Right lobe of liver (tissue), 6 donors: Measurements from ENCODE around the gene GLYR1. TPM values are rescaled to one million over a fixed set of nuclear protein-coding genes. Genes with fewer than 3 reads are reported as not detected.

ENCODE experiments used
- ATAC-seq, 4 donors: fragments of 200-7000 bp; cut with Tn5 transposase; one replicate each; pipeline ENCODE4 v1.9.1; 2020; ENCODE audit warnings: mild to moderate bottlenecking in 4 of 4, moderate library complexity in 4 of 4
- DNase-seq, 3 donors: peaks; one replicate each; pipeline ENCODE4 v3.0.0-alpha.2; 2020
- H3K27ac ChIP-seq, 3 donors: fragments of 200-600 bp; one replicate each; pipeline ENCODE4 v1.8.0; 2022
- H3K27me3 ChIP-seq, 2 donors: fragments of 200-600 bp; one replicate each; pipeline ENCODE4 v1.8.0; 2022
- H3K36me3 ChIP-seq, 4 donors: fragments of 200-600 bp; sonication (generic) in 1 of 4; one replicate each; pipeline versions ENCODE4 v1.5.1 to v1.8.0; 2017 to 2022; ENCODE audit warnings: control low read depth in 1 of 4
- H3K4me1 ChIP-seq, 4 donors: fragments of 200-600 bp; sonication (generic) in 1 of 4; one replicate each; pipeline versions ENCODE4 v1.5.1 to v1.8.0; 2017 to 2022; ENCODE audit warnings: control low read depth in 1 of 4
- H3K4me3 ChIP-seq, 3 donors: fragments of 200-600 bp; one replicate each; pipeline ENCODE4 v1.8.0; 2022
- H3K9me3 ChIP-seq, 4 donors: fragments of 200-600 bp; sonication (generic) in 1 of 4; one replicate each; pipeline versions ENCODE4 v1.5.1 to v1.8.0; 2017 to 2022; ENCODE audit warnings: control low read depth in 1 of 4
- CTCF ChIP-seq, 4 donors: fragments of 200-600 bp in 3 of 4; fragments of 450-650 bp in 1 of 4; IDR thresholded peaks; one replicate each; pipeline versions ENCODE4 v1.5.1 to v1.8.0; 2016 to 2022; ENCODE audit warnings: antibody characterized with exemption in 4 of 4, mild to moderate bottlenecking in 2 of 4
- POLR2A ChIP-seq: fragments of 450-650 bp; IDR thresholded peaks from one replicate; pipeline ENCODE4 v1.6.1; 2017; ENCODE audit warnings: antibody characterized with exemption, mild to moderate bottlenecking
- whole genome bisulfite sequencing: methylation state at CpG from one replicate; pipeline ENCODE4 v1.1.6; 2018; ENCODE audit warnings: low coverage, low lambda C conversion rate; ENCODE audit not compliant: insufficient coverage; ENCODE audit errors: missing lambda C conversion rate; 5-methylcytosine and 5-hydroxymethylcytosine counted together
- intact Hi-C, 2 donors: fragments of 100-400 bp; cut with DNase I; formaldehyde crosslinking; loops; one replicate each; pipeline versions ENCODE4 v1.11.2 to v1.14.1; 2022
- total RNA-seq, 6 experiments: library from RNA; depleted of rRNA in 2 of 6; stranded (reverse); fragments of >200 nt in 2 of 6; fragmentation: NEBNext Ultra II Directional in 3 of 6; extraction: Animal tissue kit (Norgen Biotek cat#: 25700) in 3 of 6; gene quantifications; one replicate each; pipeline versions ENCODE4 v1.1.0 to v1.2.4, GENCODE V29; 2016 to 2023
- donor health status: DM: no; HTN: yes; CAD: no.
- donor health status: DM: no; HTN: no; CAD: no.
- donor health status: DM: no; HTN: no; CAD: no.
- donor health status: DM: no; HTN: yes; CAD: no.
- donor health status: DM: no; HTN: yes; CAD: no.

Gene GLYR1
- total RNA-seq, 6 experiments from 2014 or later, result 33.1 to 55.2 (median 51.2) TPM

GRCh38 chr16:4846503-4846900, 586 bp downstream of the GLYR1 start:
- Histone ChIP-seq H3K4me1 (peaks cover 0 to 32% (median 14%) of the 10 kb centered on the region in 4 donors), H3K27me3 (no peaks in the 10 kb centered on the region), H3K27ac (peak overlapping the region; percentile 87 to 96 (median 93)), H3K4me3 (peak overlapping the region; percentile 85 to 97 (median 89)), H3K9me3 (no peaks in the 10 kb centered on the region), H3K36me3 (peaks cover 0 to 36% (median 17%) of the 10 kb centered on the region in 4 donors)
- DNase-seq, result peak; percentile 73 to 79 (median 74)
- intact Hi-C loops, result no loop called here
- peak; percentile 46 to 60 (median 53) for ATAC-seq
- TF ChIP-seq CTCF (IDR thresholded peaks at IDR 0.05) (no peak), POLR2A (peak; percentile 11)
- WGBS, result 0% methylated on average over 2 of the region's 27 CpGs

GRCh38 chr16:4840984-4841383, 6.1 kb downstream of the GLYR1 start:
- intact Hi-C loops, result no loop called here
- 74% methylated on average over 5 of the region's 5 CpGs for WGBS
- H3K36me3 ChIP-seq, result peaks cover 0 to 82% (median 34%) of the 10 kb centered on the region in 4 donors

GRCh38 chr16:4839942-4840341, 7.1 kb downstream of the GLYR1 start:
- Histone ChIP-seq H3K4me1 (no peaks in the 10 kb centered on the region), H3K27ac (no peak overlapping the region), H3K27me3 (no peaks in the 10 kb centered on the region), H3K4me3 (no peak overlapping the region), H3K9me3 (no peaks in the 10 kb centered on the region), H3K36me3 (peaks cover 0 to 83% (median 33%) of the 10 kb centered on the region in 4 donors)
- ATAC-seq, result no peak
- 87% methylated on average over 3 of the region's 5 CpGs for WGBS
- intact Hi-C loops, result no loop called here
- TF ChIP-seq POLR2A (no peak), CTCF (IDR thresholded peaks at IDR 0.05) (no peak)
- DNase-seq, result no peak

More at GRCh38 chr16:4840984-4841383, 6.1 kb downstream of the GLYR1 start:
- Histone ChIP-seq H3K9me3 (no peaks in the 10 kb centered on the region), H3K4me3 (no peak overlapping the region), H3K4me1 (peaks cover 0 to 6% (median 3%) of the 10 kb centered on the region in 4 donors), H3K27me3 (no peaks in the 10 kb centered on the region), H3K27ac (no peak overlapping the region)
- DNase-seq (no peak), ATAC-seq (no peak)
- TF ChIP-seq POLR2A (no peak), CTCF (IDR thresholded peaks at IDR 0.05) (no peak)

- Histone ChIP-seq H3K9me3 (no peaks in the 10 kb centered on the region), H3K4me3 (no peak overlapping the region), H3K27ac (no peak overlapping the region), H3K4me1 (no peaks in the 10 kb centered on the region), H3K27me3 (no peaks in the 10 kb centered on the region), H3K36me3 (peaks cover 0 to 65% (median 25%) of the 10 kb centered on the region in 4 donors)
- TF ChIP-seq POLR2A, result no peak
- TF ChIP-seq CTCF (IDR thresholded peaks at IDR 0.05), result no peak
- ATAC-seq (no peak), DNase-seq (no peak)
- intact Hi-C loops, result no loop called here
- WGBS, result 91% methylated on average over 8 of the region's 13 CpGs
Measured at GRCh38 chr16:4837733-4838501, 9.2 kb downstream of the GLYR1 start.
